GM21619 (cell line): Measurements from ENCODE around the gene P2RY2.

Experiments used
- ATAC-seq: cut with Tn5 transposase; IDR thresholded peaks from one replicate; pipeline ENCODE4 v1.9.1; 2021; ENCODE audit not compliant: unreplicated experiment

Gene P2RY2

GRCh38 chr11:73218106-73218829 is at the start of gene P2RY2:
P2RY2 (plus strand) TSS chr11:73218281; CDS start chr11:73234160, 15,879 bp downstream.
- ATAC-seq, result no peak

- ATAC-seq, result no peak
Observed at GRCh38 chr11:73168925-73169579, 49.0 kb upstream of the P2RY2 start.

DNA sequence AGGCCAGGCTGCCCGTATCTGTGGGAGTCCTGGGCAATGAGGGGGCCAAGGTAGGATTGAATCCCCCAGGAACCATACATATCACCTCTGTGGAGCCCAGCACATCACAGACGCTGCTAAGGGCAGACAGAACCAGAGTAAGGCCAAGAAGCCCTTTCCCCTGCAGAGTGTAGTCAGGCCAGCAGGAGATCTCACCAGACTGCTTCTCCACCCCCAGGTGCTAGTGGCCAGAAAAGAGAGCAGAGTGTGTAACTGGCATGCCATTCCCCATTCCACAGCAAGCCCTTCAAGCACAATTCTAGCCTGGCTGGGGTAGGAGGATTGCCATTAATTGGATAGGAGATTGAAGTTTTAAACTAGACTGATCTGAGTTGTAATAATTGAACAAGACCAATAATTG is 47.9 kb upstream of the P2RY2 start:
- ATAC-seq, result no peak

DNA sequence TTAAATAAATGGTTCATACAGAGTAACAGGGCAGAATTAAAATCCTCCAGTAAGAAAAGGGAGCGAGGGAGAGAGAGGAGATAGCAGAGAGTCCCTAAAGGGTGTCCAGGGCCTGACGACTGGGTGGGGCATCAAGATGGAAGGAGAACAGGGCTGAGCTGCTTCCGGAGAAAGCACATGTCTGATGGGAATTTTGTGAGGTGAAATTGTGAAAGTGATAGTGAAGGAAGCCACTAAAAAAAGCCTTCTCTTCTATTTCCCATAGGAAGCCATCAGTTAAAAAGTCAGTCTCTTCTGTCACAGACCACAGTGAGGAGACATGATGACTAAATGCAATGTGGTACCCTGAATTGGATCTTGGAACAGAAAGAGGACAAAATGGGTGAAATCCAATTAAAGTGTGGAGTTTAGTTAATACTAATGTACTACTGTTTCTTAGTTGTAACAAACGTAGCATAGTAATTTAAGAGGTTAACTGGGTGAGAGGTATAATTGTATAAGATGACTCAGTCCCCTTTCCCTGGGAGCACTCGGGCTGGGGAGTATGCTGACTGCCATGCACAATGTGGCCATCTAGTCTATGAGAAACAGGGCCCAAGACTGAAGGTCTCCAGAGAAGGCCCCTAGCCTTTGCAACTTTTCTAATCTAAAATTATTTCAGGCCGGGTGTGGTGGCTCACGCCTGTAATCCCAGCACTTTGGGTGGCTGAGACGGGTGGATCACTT is 46.5 kb upstream of the P2RY2 start:
- ATAC-seq, result no peak

GRCh38 chr11:73172992-73173656 is 45.0 kb upstream of the P2RY2 start:
- ATAC-seq, result no peak

DNA sequence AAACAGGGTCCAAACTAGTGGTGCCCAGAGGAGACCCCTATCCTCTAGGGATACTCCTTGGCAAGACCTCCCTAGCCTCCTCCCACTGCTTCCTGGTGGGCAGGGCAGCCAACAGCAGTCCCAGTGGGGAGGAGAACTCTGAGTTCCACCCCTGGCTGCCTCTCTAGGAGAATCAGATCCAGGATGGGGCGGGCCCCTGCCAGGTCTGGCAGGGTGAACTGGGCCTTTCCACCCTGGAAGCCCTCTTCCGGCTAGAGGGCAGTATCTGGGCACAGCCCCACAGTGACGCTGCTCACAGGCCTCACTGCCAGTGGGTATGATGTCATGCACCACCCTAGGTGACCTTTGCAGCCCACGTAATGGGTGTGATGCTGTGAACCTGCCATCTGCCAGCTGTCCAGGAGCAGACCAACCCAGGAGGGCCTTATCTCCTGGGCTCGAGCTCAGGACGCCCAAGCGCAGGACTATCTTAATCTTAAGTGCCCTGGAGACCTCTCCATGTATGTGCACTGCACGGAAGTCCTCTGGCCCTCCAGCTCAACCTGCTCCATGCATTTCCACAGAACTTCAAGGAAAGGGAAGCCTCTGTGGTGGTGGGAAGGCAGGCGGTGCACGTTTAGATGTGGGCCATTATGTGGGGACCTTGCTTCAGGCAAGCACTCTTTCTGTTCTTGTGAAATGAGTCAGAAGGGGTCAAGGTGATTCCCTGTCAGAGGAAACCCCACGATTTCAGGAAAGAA is 44.2 kb upstream of the P2RY2 start:
- ATAC-seq, result no peak

DNA sequence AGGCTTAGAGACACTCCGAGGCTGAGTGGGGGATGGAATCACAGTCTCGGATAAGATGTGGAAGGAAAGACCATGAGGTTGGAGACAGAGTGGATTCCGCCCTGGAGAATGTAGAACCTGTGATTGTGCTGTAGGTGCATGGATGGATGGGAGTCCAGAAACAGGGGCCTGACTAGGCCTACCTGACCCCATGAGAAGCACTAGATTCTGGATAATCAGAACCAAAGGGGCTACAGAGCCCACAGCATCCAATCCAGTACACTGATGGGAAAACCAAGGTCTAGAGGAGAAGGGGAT is 43.6 kb upstream of the P2RY2 start:
- no peak for ATAC-seq

DNA sequence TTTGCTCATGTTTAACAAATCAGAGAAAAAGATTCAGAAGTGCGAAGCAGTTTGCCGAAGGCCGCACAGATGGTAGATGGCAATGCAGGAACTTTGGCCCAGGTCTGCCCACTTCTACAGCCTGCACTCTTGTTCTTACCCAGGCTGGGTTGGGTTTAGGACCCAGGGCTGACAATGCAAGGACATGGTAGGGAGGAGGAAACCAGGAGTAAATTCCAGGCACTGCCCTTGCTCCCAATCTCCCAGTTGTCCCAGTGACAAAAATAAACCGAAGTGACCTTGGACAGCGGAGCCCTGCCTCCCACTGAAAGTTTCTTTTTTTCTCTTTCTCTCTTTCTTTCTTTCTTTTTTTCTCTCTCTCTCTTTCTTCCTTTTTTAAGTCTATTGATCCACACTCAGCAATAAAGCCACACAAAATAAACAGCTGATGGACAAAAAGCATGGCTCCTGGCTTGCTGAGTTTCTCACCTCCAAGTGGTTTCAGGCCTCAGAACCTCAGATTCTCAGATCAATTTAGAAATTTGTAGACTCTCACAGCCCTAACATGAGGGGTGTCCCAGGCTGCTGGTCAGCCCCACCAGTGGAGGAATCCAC is 42.4 kb upstream of the P2RY2 start:
- ATAC-seq, result no peak

DNA sequence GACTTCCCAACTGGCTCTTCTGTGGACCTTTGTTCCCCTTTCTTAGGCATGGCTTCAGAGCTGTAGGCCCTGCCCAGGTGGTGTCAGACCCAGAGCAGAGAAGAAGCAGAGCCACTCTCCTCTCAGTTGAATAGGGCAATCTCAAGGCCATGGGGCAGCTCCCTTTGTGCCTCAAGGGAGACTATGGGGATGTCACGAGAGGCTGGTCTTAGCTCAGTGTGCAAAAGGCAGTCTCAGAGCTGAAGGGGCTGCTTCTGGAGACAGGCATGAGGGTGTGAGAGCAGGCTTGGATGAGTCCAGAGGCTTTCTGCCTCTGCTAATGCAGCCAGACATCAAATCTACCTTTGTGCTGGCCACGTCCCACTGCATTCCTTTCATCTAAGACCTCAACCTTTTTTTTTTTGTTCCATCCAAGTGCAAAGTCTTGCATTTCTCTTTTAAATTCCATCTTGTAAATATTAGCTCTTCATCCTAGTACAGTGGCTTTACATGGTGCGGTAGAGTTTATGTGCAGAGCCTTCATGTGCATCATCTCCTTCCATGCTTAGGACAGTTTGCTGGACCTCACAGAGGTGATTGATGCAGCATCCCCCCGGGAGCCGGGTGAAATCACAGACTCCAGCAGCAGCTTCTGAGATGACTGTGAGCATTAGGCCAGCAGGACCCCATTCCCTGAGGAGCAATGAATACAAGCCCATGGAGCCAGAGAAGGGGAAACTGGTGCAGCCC is 41.8 kb upstream of the P2RY2 start:
- ATAC-seq, result no peak

- no peak for ATAC-seq
Observed at GRCh38 chr11:73176874-73177155, 41.3 kb upstream of the P2RY2 start.

DNA sequence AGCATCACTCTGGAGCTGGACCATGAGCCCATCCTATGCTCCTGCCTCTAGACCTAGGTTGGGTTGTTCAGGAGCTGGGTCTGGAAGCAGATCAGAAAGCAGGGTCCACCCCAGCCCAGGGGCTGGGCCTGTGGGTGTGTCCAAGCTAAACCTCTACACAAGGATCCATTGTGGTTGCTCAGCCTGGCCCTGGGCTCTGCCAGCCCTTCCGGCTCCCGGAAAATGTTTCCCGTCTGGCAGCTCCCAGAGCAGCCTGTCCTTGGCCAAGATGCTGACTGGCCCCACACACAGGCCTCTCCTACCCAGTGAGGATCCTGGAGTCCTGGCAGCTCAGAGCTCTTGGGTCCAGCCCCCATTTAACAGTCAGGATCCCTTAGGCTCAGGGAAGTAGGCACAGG is 40.7 kb upstream of the P2RY2 start:
- no peak for ATAC-seq

DNA sequence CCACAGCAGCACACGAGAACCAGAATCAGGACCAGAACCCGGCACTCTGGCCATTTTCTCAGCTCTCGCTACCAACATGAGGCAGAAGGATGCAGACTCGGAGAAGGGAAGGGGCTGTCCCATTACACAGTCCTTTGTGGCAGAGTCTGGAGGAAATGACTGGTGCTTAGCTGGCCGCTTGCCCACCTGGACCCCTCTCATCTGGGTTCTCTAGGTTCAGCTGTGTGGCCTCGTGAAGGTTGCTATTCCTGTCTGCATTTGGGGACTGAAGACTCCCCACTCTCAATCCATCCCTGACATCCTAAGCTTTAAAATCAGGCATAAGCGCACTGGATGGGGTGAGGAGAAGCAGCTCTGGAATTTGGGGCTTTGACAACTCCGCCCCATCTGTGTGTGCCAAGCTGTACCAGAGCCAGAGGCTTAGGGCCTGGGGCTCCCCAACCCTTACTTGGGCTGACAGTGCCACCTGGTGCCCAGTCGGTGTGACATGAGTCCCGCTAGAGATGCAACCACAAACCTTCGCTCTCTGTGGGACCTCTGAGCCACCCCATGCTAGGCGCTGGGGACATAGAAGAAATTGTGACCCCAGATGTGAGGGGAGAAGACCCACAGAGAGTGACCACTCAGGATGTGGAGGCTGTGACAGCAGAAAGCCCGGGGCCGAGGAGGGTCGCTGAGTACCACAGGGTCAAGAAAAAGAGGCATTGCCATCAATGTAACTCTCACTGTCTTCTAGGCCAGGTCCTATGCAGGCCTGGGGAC is 40.1 kb upstream of the P2RY2 start:
- ATAC-seq, result peak; percentile 84

GRCh38 chr11:73178681-73179080 is 39.4 kb upstream of the P2RY2 start:
- no peak for ATAC-seq

- no peak for ATAC-seq
Observed at GRCh38 chr11:73182824-73183321, 35.2 kb upstream of the P2RY2 start.

- ATAC-seq, result peak; percentile 65
Observed at GRCh38 chr11:73184953-73185671, 33.0 kb upstream of the P2RY2 start.

GRCh38 chr11:73185680-73186293 is 32.3 kb upstream of the P2RY2 start:
- ATAC-seq, result no peak

- no peak for ATAC-seq
Observed at GRCh38 chr11:73186294-73186850, 31.7 kb upstream of the P2RY2 start.

GRCh38 chr11:73186886-73187285 is 31.2 kb upstream of the P2RY2 start:
- no peak for ATAC-seq
